HCT116 (cell line): Measurements from ENCODE around the gene RBP5. TPM values are rescaled to one million over a fixed set of nuclear protein-coding genes. Genes with fewer than 3 reads are reported as not detected.

Experiments
- ATAC-seq: fragments of 200-7000 bp; cut with Tn5 transposase; 2 replicates; pipeline ENCODE4 v1.9.1; 2020; ENCODE audit warnings: mild to moderate bottlenecking, moderate library complexity
- BruUV-seq: library from RNA; stranded (reverse); fragments of 400-500 nt; replicated peaks from 2 replicates; lab custom pipeline; 2021; lab: Mats Ljungman, UMichigan
- CTCF ChIA-PET: fragments of 300-600 bp; sonication (Branson Sonifier 250); formaldehyde crosslinking; loops from one replicate; lab custom pipeline; 2021; ENCODE audit warnings: antibody characterized with exemption; lab: Charles Lee
- POLR2A ChIA-PET: fragments of 300-600, 350-600 bp; sonication (Branson Sonifier 250); formaldehyde crosslinking; loops from one replicate; lab custom pipeline; 2021; ENCODE audit warnings: antibody characterized with exemption; lab: Charles Lee
- RAD21 ChIA-PET, 2 experiments: fragments of 300-600 bp; sonication (Branson Sonifier 250); formaldehyde crosslinking; loops; one replicate each; lab custom pipeline; 2023; ENCODE audit warnings: low total read pairs in 2 of 2; ENCODE audit not compliant: uncharacterized antibody in 2 of 2, unreplicated experiment in 2 of 2, low non-redundant PET in 1 of 2; lab: Charles Lee
- DNase-seq: peaks from one replicate; pipeline ENCODE4 v3.0.0-alpha.2; 2010; ENCODE audit warnings: low read depth, low spot score
- H2AFZ ChIP-seq: fragments of 200-600 bp; shearing (Covaris generic), sonication (generic); 2 replicates; pipeline ENCODE4 v1.6.1; 2017; ENCODE audit warnings: low read depth, mixed run types, mixed read lengths, antibody characterized with exemption, low read length; ENCODE audit not compliant: poor library complexity, severe bottlenecking
- H3K27ac ChIP-seq: 2 replicates; pipeline ENCODE4 v1.5.1; 2012; ENCODE audit warnings: low read depth, low read length
- H3K27me3 ChIP-seq: fragments of 200-600 bp; sonication (generic); 2 replicates; pipeline ENCODE4 v1.6.1; 2016; ENCODE audit warnings: mixed run types, low read length, mixed read lengths; ENCODE audit not compliant: insufficient read depth
- H3K36me3 ChIP-seq, 2 experiments: fragments of 200-500 bp in 1 of 2; fragments of 200-600 bp in 1 of 2; sonication (Bioruptor generic) in 1 of 2; sonication (generic) in 1 of 2; 2 replicates each; pipeline versions ENCODE4 v1.5.1 to v1.6.1; 2014 to 2016; ENCODE audit warnings: low read length in 2 of 2, inconsistent platforms in 1 of 2, mixed read lengths in 1 of 2, mixed run types in 1 of 2; ENCODE audit not compliant: insufficient read depth in 2 of 2, control insufficient read depth in 1 of 2
- H3K4me1 ChIP-seq, 2 experiments: fragments of 200-600 bp in 1 of 2; sonication (generic) in 1 of 2; 2 replicates each; pipeline versions ENCODE4 v1.5.1 to v1.6.1; 2012 to 2017; ENCODE audit warnings: low read length in 2 of 2, inconsistent platforms in 1 of 2, mild to moderate bottlenecking in 1 of 2, mixed read lengths in 1 of 2, mixed run types in 1 of 2, moderate library complexity in 1 of 2; ENCODE audit not compliant: insufficient read depth in 2 of 2, control insufficient read depth in 1 of 2
- H3K4me2 ChIP-seq: fragments of 200-600 bp; sonication (generic); 2 replicates; pipeline ENCODE4 v1.6.1; 2017; ENCODE audit warnings: mixed run types, low read length, mixed read lengths
- H3K4me3 ChIP-seq, 2 experiments: fragments of 200-600 bp in 1 of 2; sonication (generic) in 1 of 2; replicated peaks in 1 of 2; 2 replicates each; pipeline ENCODE4 v1.5.1; 2011 to 2016; ENCODE audit warnings: low read length in 2 of 2, control low read depth in 1 of 2, low read depth in 1 of 2, mild to moderate bottlenecking in 1 of 2, mixed read lengths in 1 of 2, mixed run types in 1 of 2
- H3K79me2 ChIP-seq: fragments of 200-600 bp; sonication (generic); 2 replicates; pipeline ENCODE4 v1.6.1; 2017; ENCODE audit warnings: mild to moderate bottlenecking, mixed run types, low read length, moderate library complexity, mixed read lengths; ENCODE audit not compliant: insufficient read depth
- H3K9ac ChIP-seq: fragments of 200-600 bp; sonication (generic); 2 replicates; pipeline ENCODE4 v1.6.1; 2016; ENCODE audit warnings: low read length, mixed read lengths
- H3K9me2 ChIP-seq: fragments of 200-600 bp; sonication (generic), shearing (Covaris generic); 2 replicates; pipeline ENCODE4 v1.6.1; 2017; ENCODE audit warnings: mixed run types, mild to moderate bottlenecking, moderate library complexity; ENCODE audit not compliant: insufficient read depth
- H3K9me3 ChIP-seq, 2 experiments: fragments of 200-500 bp in 1 of 2; fragments of 200-600 bp in 1 of 2; sonication (Bioruptor generic) in 1 of 2; sonication (generic) in 1 of 2; 2 replicates each; pipeline ENCODE4 v1.6.1; 2014 to 2017; ENCODE audit warnings: low read length in 2 of 2, mixed read lengths in 2 of 2, inconsistent platforms in 1 of 2, low read depth in 1 of 2, mild to moderate bottlenecking in 1 of 2, mixed run types in 1 of 2, moderate library complexity in 1 of 2; ENCODE audit not compliant: control insufficient read depth in 1 of 2, insufficient read depth in 1 of 2
- H4K20me1 ChIP-seq: fragments of 200-600 bp; sonication (generic), shearing (Covaris generic); 2 replicates; pipeline ENCODE4 v1.6.1; 2017; ENCODE audit warnings: mixed run types, mild to moderate bottlenecking, moderate library complexity; ENCODE audit not compliant: insufficient read depth
- EZH2 ChIP-seq: fragments of 200-600 bp; sonication (generic); IDR thresholded peaks from 2 replicates; pipeline ENCODE4 v1.6.1; 2017; ENCODE audit warnings: antibody characterized with exemption, mixed run types
- EZH2phosphoT487 ChIP-seq: fragments of 200-600 bp; IDR thresholded peaks from 2 replicates; pipeline ENCODE4 v1.6.1; 2018; ENCODE audit warnings: antibody characterized with exemption, borderline replicate concordance
- MAX ChIP-seq: IDR thresholded peaks from 2 replicates; pipeline ENCODE4 v1.6.1; 2012
- POLR2A ChIP-seq: IDR thresholded peaks from 2 replicates; pipeline ENCODE4 v1.7.0; 2011; ENCODE audit warnings: borderline replicate concordance; ENCODE audit not compliant: insufficient read depth, insufficient read length; ENCODE audit errors: extremely low read depth
- POLR2AphosphoS5 ChIP-seq: IDR thresholded peaks from 2 replicates; pipeline ENCODE4 v1.6.1; 2011; ENCODE audit warnings: mild to moderate bottlenecking, low read depth, low read length, moderate library complexity
- RAD21 ChIP-seq: IDR thresholded peaks from 2 replicates; pipeline ENCODE4 v1.6.1; 2012; ENCODE audit warnings: low read depth, mild to moderate bottlenecking
- REST ChIP-seq: IDR thresholded peaks from 2 replicates; pipeline ENCODE4 v1.6.1; 2012; ENCODE audit warnings: low read depth
- SIN3A ChIP-seq: IDR thresholded peaks from 2 replicates; pipeline ENCODE4 v1.6.1; 2012; ENCODE audit warnings: low read depth
- SP1 ChIP-seq: IDR thresholded peaks from 2 replicates; pipeline ENCODE4 v1.6.1; 2012; ENCODE audit warnings: low read depth
- SRF ChIP-seq: IDR thresholded peaks from 2 replicates; pipeline ENCODE4 v1.6.1; 2012; ENCODE audit warnings: low read depth
- YY1 ChIP-seq: IDR thresholded peaks from 2 replicates; pipeline ENCODE4 v1.6.1; 2011; ENCODE audit warnings: low read length, low read depth, moderate library complexity, mild to moderate bottlenecking; ENCODE audit not compliant: insufficient replicate concordance; ENCODE audit errors: extremely low read depth
- ZBTB33 ChIP-seq: IDR thresholded peaks from 2 replicates; pipeline ENCODE4 v1.6.1; 2011; ENCODE audit warnings: mild to moderate bottlenecking, low read length, moderate library complexity; ENCODE audit not compliant: insufficient replicate concordance; ENCODE audit errors: extremely low read depth
- ZNF274 ChIP-seq: fragments of 200-500 bp; sonication (Bioruptor generic); IDR thresholded peaks from 2 replicates; pipeline ENCODE4 v1.6.1; 2014; ENCODE audit warnings: mild to moderate bottlenecking, low read depth, low read length, inconsistent platforms
- intact Hi-C: fragments of 100-400 bp; cut with micrococcal nuclease; formaldehyde crosslinking; loops from 2 replicates; pipeline ENCODE4 v1.10.0; 2022
- total RNA-seq: library from RNA; stranded (reverse); gene quantifications from one replicate; pipeline ENCODE4 v1.2.1, GENCODE V29; 2021; ENCODE audit not compliant: unreplicated experiment

Gene RBP5
- total RNA-seq, 1 experiment from 2014 or later = 0.22 TPM

GRCh38 chr12:7123806-7124522 is 4.7 kb downstream of the RBP5 start:
- no peak for ATAC-seq
- Histone ChIP-seq H3K4me1 (peaks cover 0 to 11% of the 10 kb centered on the region in 2 experiments; a peak in 1 of 4 replicates), H3K9ac (no peak overlapping the region), H3K9me2 (no peaks in the 10 kb centered on the region), H3K4me3 (no peak overlapping the region), H3K4me2 (no peak overlapping the region), H3K36me3 (no peaks in the 10 kb centered on the region), H3K79me2 (no peaks in the 10 kb centered on the region), H3K27me3 (no peaks in the 10 kb centered on the region), H2AFZ (no peak overlapping the region), H4K20me1 (no peaks in the 10 kb centered on the region), H3K9me3 (no peaks in the 10 kb centered on the region), H3K27ac (no peak overlapping the region)
- no TSS peak for BruUV-seq
- intact Hi-C loops = no loop called here
- ChIA-PET CTCF (interaction anchor here (1.5 kb wide), 1 partner anchor 16 kb away, joined by 3 read pairs; no protein-coding TSS in a partner anchor), POLR2A (no interaction called here), RAD21 (no interaction called here)
- TF ChIP-seq ZBTB33 = no peak
- no peak for TF ChIP-seq YY1
- TF ChIP-seq POLR2A = no peak
- no peak for TF ChIP-seq SIN3A
- TF ChIP-seq MAX = no peak
- TF ChIP-seq ZNF274 = no peak
- no peak for TF ChIP-seq SP1
- TF ChIP-seq EZH2phosphoT487 = no peak
- no peak for TF ChIP-seq RAD21
- no peak for TF ChIP-seq POLR2AphosphoS5
- no peak for TF ChIP-seq REST
- no peak for TF ChIP-seq EZH2
- no peak for TF ChIP-seq SRF
- DNase-seq = no peak
